ENCODE data around the gene PDIA2. TPM values are rescaled to one million over a fixed set of nuclear protein-coding genes. Genes with fewer than 3 reads are reported as not detected.

PDIA2 gene
- total RNA-seq, 1 donor from 2014 or later, result 1.6 TPM

Other genes starting within 250 kb of the PDIA2 start
- gene POLR3K, start 229.6 kb upstream of the PDIA2 start, total RNA-seq, result 11.3 TPM
- 80.7 TPM for gene SNRNP25, start 229.3 kb upstream of the PDIA2 start, total RNA-seq
- 24.5 TPM for gene RHBDF1, start 210.5 kb upstream of the PDIA2 start, total RNA-seq
- gene MPG, start 204.9 kb upstream of the PDIA2 start, total RNA-seq, result 37.2 TPM
- gene NPRL3, start 144.5 kb upstream of the PDIA2 start, total RNA-seq, result 18.5 TPM
- not detected for gene HBZ, start 130.5 kb upstream of the PDIA2 start, total RNA-seq
- gene HBM, start 117.2 kb upstream of the PDIA2 start, total RNA-seq, result not detected
- gene HBA2, start 110.3 kb upstream of the PDIA2 start, total RNA-seq, result 86.1 TPM
- gene HBA1, start 106.5 kb upstream of the PDIA2 start, total RNA-seq, result 91.7 TPM
- gene HBQ1, start 102.7 kb upstream of the PDIA2 start, total RNA-seq, result not detected
- gene LUC7L, start 53.7 kb upstream of the PDIA2 start, total RNA-seq, result 23.5 TPM
- 144 TPM for gene FAM234A, start 48.3 kb upstream of the PDIA2 start, total RNA-seq
- 15.4 TPM for gene RGS11, start 7.2 kb upstream of the PDIA2 start, total RNA-seq
- 9.3 TPM for gene ARHGDIG, start 2.6 kb upstream of the PDIA2 start, total RNA-seq
- 12.8 TPM for gene AXIN1, start 69.6 kb downstream of the PDIA2 start, total RNA-seq
- gene MRPL28, start 87.4 kb downstream of the PDIA2 start, total RNA-seq, result 83.1 TPM
- gene PGAP6, start 98.8 kb downstream of the PDIA2 start, total RNA-seq, result 32.1 TPM
- gene NME4, start 114.0 kb downstream of the PDIA2 start, total RNA-seq, result 91.3 TPM
- gene DECR2, start 118.7 kb downstream of the PDIA2 start, total RNA-seq, result 10.6 TPM
- 23.3 TPM for gene RAB11FIP3, start 142.5 kb downstream of the PDIA2 start, total RNA-seq
- gene CAPN15, start 244.5 kb downstream of the PDIA2 start, total RNA-seq, result 16.8 TPM